IPS DF 6.9 (cell line): ENCODE measurements around the gene PCLO.

Experiments
- DNase-seq: peaks from one replicate; pipeline ENCODE4 v3.0.0-alpha.2; 2013; ENCODE audit warnings: low read depth, low spot score
- H3K27ac ChIP-seq: one replicate; pipeline ENCODE4 v1.5.1; 2013; ENCODE audit warnings: low read length, control low read depth
- H3K27me3 ChIP-seq: 2 replicates; pipeline ENCODE4 v1.6.1; 2013; ENCODE audit warnings: mild to moderate bottlenecking, low read length; ENCODE audit not compliant: control insufficient read depth, insufficient read depth
- H3K36me3 ChIP-seq: 2 replicates; pipeline ENCODE4 v1.6.1; 2013; ENCODE audit warnings: low read length; ENCODE audit not compliant: control insufficient read depth, insufficient read depth
- H3K4me1 ChIP-seq: 2 replicates; pipeline ENCODE4 v1.6.1; 2013; ENCODE audit warnings: low read length; ENCODE audit not compliant: control insufficient read depth, insufficient read depth
- H3K4me3 ChIP-seq: 2 replicates; pipeline ENCODE4 v1.5.1; 2013; ENCODE audit warnings: mild to moderate bottlenecking, low read length
- H3K9me3 ChIP-seq: 2 replicates; pipeline ENCODE4 v1.6.1; 2013; ENCODE audit warnings: low read length, inconsistent platforms; ENCODE audit not compliant: control insufficient read depth, insufficient read depth
- whole genome bisulfite sequencing: extraction: QIAGEN DNeasy Blood & Tissue Kit; methylation state at CpG from one replicate; pipeline ENCODE4 v1.1.7; 2013; ENCODE audit warnings: mixed read lengths, missing lambda C conversion rate; ENCODE audit not compliant: insufficient read length, insufficient coverage; 5-methylcytosine and 5-hydroxymethylcytosine counted together

PCLO gene

DNA sequence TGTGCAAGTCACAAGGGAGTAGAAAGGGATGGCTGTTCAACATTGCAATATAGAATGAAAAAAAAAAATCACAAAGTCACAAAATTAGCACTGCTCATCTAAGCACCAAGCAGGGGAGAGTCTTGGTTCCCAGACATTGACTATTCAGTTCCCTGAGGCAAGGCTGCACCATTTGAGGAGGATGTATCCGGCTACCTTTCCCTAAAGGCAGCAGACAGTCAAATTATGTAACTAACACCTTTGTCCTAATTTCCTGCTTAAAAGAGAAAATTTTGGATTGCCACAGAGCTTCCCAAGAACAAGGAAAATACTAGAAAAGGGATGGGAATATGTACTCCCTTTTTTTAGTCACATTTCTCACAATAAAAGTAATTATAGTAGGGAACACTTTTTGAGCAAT is 148.1 kb downstream of the PCLO start:
- Histone ChIP-seq H3K27me3 (no peaks in the 10 kb centered on the region), H3K4me3 (no peak overlapping the region), H3K9me3 (no peaks in the 10 kb centered on the region), H3K36me3 (no peaks in the 10 kb centered on the region), H3K27ac (no peak overlapping the region), H3K4me1 (no peaks in the 10 kb centered on the region)
- no peak for DNase-seq
- WGBS, result no CpG with 5 or more reads among the region's 1 CpG

DNA sequence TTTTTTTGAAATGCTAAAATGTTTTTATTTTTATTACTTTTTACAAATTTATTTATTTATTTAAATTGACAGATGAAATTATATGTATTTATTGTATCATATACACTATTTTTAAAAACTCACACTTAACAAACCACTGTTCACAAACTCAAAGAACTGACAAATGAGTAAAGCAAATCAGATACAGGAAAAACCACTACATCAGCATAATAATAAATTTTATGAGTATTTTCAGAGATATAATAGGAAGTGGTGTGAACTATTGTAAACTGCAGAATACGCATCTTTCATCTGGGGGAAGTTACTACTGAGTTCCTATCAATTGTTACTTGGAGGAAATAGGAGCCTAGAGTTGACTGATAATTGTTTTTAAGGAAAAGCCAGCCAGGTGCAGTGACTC is 150.7 kb downstream of the PCLO start:
- H3K4me1 ChIP-seq, result no peaks in the 10 kb centered on the region
- no peaks in the 10 kb centered on the region for H3K36me3 ChIP-seq
- H3K27ac ChIP-seq, result no peak overlapping the region
- no CpG with 5 or more reads among the region's 1 CpG for WGBS
- no peak overlapping the region for H3K4me3 ChIP-seq
- H3K9me3 ChIP-seq, result no peaks in the 10 kb centered on the region
- no peaks in the 10 kb centered on the region for H3K27me3 ChIP-seq
- DNase-seq, result no peak

DNA sequence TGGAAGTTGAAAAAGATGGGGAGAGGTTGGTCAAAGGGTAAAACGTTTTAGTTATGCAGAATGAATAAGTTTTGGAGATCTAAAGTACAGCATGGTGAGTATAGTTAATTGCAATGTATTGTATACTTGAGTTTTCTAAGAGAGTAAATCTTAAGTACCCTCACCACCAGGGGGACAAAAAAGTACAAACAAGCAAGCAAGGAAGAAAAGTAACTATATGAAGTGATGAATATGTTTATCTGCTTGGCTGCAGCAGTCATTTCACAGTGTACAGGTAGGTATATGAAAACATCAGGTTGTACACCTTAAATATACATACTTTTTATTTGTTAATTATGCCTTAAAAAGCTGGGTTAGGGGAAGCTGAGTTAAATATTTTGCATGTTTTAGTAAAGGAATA is 157.3 kb downstream of the PCLO start:
- WGBS, result no CpG with 5 or more reads among the region's 1 CpG
- DNase-seq, result no peak
- Histone ChIP-seq H3K4me3 (no peak overlapping the region), H3K4me1 (no peaks in the 10 kb centered on the region), H3K9me3 (no peaks in the 10 kb centered on the region), H3K27ac (no peak overlapping the region), H3K27me3 (no peaks in the 10 kb centered on the region), H3K36me3 (no peaks in the 10 kb centered on the region)

DNA sequence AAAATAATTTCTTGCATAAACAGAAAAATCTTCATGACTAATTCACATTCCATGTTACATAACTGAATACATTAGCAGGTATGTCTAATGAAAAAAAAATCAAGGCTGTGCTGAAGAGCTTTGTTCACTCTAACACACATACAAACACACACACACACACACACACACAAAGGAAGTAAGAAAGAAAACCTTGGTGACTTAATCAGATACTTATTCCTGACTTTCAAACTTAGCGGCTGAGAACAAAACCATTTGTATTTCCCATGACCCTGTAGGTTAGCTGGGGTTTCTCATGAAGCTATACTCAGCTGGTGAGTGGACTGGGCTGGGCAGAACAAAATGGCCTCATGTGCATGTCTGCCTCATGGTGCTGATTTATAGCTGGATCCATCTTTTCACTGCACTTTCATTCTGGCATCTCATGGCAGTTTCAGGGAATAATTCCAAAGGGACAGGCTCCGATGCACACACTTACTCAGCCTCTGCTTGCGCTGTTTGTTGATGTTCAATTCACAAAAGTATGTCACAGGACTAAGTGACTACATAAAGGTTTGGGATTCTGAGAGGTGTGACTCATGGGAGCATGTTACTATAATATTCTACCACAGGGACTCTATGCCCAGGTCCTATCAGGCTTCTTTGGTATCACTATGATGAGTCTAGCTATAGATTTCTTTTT is 161.2 kb downstream of the PCLO start:
- Histone ChIP-seq H3K4me3 (no peak overlapping the region), H3K27me3 (no peaks in the 10 kb centered on the region), H3K27ac (no peak overlapping the region), H3K36me3 (no peaks in the 10 kb centered on the region), H3K9me3 (no peaks in the 10 kb centered on the region), H3K4me1 (no peaks in the 10 kb centered on the region)
- no peak for DNase-seq
- WGBS, result no CpG with 5 or more reads among the region's 3 CpGs

DNA sequence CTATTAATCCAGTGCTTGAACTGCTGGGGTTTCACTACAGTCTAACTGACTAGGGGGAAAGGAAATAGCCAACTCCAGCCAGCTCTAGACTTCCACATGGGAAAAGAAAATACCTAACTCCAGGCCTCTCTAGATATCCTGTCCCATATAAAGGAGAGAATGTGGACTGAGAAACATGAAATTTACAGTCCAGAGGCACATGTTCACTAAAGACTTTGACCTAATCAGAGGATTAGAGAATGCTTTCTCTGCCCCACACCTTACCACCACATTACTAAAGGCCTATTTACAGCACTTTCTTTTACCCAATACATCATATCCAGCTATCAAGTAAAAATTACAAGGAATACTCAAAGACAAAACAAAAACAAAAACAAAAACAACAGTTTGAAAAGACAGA is 164.2 kb downstream of the PCLO start:
- H3K9me3 ChIP-seq, result no peaks in the 10 kb centered on the region
- no peak for DNase-seq
- no peak overlapping the region for H3K27ac ChIP-seq
- no peak overlapping the region for H3K4me3 ChIP-seq
- no peaks in the 10 kb centered on the region for H3K36me3 ChIP-seq
- H3K27me3 ChIP-seq, result no peaks in the 10 kb centered on the region
- no peaks in the 10 kb centered on the region for H3K4me1 ChIP-seq

DNA sequence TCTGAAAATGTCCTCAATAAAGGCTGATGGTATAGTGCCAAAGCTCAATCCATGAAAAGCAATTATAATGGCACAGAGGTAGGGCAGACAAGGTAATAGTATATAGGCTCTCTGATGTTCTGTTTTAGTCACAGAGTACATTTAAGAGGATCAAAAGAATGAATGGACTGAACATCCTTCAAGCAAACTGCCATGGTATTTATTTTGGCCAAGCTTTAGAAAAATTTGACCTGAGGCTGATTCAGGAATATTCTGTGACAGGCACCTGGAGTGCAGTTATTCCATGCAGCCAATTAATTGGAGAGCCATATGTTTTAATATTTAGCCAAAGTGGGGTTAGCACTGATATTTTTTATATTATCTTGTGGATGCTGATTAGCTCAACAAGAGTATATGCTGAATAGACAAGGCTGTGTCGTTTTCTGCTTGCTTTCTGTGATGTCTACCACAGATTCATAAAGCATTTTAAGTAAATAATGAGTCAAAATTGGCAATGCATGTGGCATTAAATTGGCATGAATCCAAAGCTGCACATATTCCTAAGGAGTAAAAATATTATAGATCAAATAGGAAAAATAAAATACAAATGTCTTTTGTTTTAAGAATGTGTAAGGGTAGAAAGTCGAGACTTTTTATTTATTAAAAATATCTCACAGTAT is 177.4 kb downstream of the PCLO start:
- WGBS, result no CpG with 5 or more reads among the region's 2 CpGs
- H3K36me3 ChIP-seq, result no peaks in the 10 kb centered on the region
- H3K27ac ChIP-seq, result no peak overlapping the region
- no peak for DNase-seq
- H3K4me3 ChIP-seq, result no peak overlapping the region
- no peaks in the 10 kb centered on the region for H3K4me1 ChIP-seq
- H3K9me3 ChIP-seq, result no peaks in the 10 kb centered on the region
- no peaks in the 10 kb centered on the region for H3K27me3 ChIP-seq

DNA sequence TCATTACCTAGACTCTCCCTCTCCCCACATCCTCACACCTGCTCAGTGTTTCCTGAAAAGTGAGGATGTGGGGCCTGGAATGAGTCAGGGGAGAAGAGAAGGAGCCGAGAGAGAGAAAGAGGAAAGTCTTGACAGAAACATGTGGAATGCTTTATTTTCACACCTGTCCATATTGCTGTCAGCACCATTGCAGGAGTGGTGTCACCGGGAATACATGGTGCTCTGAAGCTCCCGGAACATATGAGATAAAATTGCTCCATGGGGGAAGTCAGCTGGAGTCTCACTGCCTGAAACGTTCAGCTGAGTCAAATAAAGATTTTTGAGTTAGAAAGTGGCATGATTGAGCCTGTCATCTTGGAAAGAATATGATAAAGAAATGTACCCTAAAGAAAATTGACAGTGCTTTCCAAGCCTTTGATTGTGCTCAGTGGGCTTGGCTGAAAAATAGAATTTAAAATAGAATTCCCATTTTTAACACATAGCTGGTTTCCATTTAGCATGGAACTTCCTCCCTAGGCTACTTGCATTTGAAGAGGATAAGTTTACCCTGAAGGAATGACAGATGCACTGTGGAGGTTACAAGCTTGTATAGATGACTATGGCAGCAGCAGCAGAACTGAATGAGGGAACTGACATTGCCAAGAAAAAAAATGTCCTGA is 182.4 kb downstream of the PCLO start:
- Histone ChIP-seq H3K4me1 (no peaks in the 10 kb centered on the region), H3K9me3 (no peaks in the 10 kb centered on the region), H3K27ac (no peak overlapping the region), H3K36me3 (no peaks in the 10 kb centered on the region), H3K4me3 (no peak overlapping the region), H3K27me3 (no peaks in the 10 kb centered on the region)
- DNase-seq, result no peak
- WGBS, result no CpG with 5 or more reads among the region's 4 CpGs

DNA sequence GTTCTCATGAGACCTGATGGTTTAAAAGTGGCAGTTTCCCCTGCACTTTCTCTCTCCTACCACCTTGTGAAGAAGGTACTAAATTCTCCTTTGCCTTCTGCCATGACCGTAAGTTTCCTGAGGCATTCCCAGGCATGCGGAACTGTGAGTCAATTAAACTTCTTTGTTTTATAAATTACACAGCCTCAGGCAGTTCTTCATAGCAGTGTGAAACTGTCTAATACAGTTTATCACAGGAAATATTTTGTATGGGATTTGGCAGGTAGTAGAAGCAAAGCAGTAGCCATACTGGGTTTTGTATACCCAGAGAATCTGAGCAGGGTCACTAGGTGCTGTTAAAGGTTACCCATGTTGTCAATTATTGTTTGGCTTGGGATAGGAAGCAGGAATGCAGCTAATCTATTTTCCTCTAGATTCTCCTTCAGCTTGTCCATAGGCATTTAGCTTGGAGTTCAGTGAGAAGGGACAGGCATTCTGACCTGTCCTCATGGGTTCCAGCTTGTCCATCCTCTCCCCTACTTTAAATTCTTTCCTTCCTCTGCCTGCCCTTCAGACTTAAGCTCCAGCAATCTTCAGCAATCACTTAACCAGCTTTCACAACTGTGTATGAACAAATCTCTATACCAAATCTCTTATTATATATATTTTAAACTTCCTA is 186.7 kb downstream of the PCLO start:
- Histone ChIP-seq H3K4me3 (no peak overlapping the region), H3K27me3 (no peaks in the 10 kb centered on the region), H3K36me3 (no peaks in the 10 kb centered on the region), H3K9me3 (no peaks in the 10 kb centered on the region), H3K4me1 (no peaks in the 10 kb centered on the region), H3K27ac (no peak overlapping the region)
- DNase-seq, result no peak
- no CpG with 5 or more reads among the region's 2 CpGs for WGBS

DNA sequence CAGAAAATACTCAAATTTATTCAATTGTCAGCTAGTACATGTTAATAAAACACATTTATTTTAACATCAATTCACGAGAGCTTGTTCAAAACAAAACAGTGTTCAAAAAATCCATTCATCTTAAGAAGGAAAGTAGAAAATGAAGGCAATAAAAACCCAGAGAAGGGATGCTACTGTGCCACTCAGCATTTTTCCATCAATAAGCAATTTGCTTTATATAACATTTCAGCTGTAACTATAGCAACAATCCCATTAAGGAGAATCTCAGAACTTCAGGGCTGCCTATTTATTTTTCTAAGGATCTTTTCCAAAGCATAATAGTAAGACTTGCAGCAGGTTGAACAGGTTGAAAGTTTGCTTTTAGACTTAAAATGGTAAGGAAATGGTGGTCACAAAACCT is 190.5 kb downstream of the PCLO start:
- Histone ChIP-seq H3K9me3 (no peaks in the 10 kb centered on the region), H3K27ac (no peak overlapping the region), H3K36me3 (no peaks in the 10 kb centered on the region), H3K4me3 (no peak overlapping the region), H3K4me1 (no peaks in the 10 kb centered on the region), H3K27me3 (no peaks in the 10 kb centered on the region)
- DNase-seq, result no peak
- no CpG with 5 or more reads among the region's 1 CpG for WGBS

DNA sequence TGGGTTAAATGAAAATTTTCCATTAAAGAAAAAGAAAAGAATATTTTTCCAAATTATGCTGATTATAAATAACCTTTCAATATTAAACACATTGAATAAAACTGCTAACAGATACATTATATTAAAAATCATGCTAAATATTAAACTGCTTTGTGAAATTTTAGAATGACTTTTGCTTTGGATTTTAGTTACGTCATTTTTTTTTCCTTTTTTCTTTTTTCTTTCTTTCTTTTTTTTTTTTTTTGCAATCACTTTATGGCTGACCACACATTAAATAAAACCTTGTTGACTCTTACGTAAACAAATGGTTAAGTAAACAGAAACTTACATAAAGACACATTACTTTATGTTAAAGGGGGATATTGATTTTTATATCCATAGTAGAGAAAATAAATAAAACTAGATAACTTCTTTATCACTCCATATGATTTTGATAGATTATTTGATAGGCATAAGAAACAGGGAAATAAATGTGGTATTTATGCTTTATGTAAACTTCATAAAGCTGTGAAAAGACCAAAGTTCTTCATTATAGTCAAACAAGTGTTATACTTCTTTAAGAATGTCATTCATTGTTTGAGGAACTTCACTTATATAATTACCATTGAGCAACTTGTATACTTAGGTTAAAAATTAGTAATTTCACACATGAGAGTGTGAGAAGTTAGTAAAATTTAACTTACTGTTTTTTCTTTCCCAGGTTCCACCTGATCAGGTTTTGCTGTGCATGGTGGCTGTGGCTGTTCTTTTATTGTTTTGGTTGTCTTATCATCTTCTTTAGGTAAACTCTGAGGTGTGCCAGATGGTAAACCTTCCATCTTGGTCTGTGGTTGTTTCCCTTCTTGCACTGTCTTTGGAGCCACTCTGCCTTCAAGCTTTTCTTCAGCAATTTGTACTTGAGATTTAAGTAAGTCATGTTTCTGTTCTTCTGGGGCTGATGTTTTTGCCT is 197.3 kb downstream of the PCLO start:
- Histone ChIP-seq H3K4me3 (no peak overlapping the region), H3K27ac (no peak overlapping the region), H3K4me1 (no peaks in the 10 kb centered on the region), H3K36me3 (no peaks in the 10 kb centered on the region), H3K9me3 (no peaks in the 10 kb centered on the region), H3K27me3 (no peaks in the 10 kb centered on the region)
- no peak for DNase-seq
- WGBS, result no CpG with 5 or more reads among the region's 2 CpGs
